SIG-M5 (cell line): ENCODE results near the gene GPR146.

Experiments used
- DNase-seq: peaks from one replicate; lab custom pipeline; 2025; lab: John Stamatoyannopoulos, UW

Gene GPR146

DNA sequence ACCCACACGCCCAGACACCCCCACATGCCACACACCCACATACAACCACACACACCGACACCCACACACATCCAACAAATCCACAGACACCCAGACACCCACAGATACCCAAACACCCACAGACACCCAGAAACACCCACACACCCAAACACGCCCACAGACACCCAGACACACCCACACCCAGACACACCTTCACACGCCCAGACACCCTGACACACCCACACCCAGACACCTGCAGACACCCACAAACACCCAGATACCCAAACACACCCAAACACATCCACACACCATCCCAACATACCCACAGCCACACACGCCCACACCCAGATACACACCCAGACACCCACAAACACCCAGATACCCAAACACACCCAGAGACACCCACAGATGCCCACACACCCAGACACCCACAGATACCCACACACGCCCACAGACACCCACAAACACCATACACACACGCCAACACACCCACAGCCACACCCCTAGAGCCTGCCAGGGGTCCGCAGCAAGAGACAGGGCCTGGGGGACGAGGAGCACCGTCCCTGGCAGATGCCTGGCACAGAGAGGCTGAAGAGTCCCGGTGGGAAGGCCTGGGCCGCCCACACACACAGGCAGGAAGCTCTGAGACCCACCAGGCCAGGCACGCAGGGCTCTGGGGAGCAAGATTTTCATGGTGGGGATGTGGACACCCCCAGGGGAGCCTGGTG is 32.9 kb upstream of the GPR146 start:
- DNase-seq: no peak

DNA sequence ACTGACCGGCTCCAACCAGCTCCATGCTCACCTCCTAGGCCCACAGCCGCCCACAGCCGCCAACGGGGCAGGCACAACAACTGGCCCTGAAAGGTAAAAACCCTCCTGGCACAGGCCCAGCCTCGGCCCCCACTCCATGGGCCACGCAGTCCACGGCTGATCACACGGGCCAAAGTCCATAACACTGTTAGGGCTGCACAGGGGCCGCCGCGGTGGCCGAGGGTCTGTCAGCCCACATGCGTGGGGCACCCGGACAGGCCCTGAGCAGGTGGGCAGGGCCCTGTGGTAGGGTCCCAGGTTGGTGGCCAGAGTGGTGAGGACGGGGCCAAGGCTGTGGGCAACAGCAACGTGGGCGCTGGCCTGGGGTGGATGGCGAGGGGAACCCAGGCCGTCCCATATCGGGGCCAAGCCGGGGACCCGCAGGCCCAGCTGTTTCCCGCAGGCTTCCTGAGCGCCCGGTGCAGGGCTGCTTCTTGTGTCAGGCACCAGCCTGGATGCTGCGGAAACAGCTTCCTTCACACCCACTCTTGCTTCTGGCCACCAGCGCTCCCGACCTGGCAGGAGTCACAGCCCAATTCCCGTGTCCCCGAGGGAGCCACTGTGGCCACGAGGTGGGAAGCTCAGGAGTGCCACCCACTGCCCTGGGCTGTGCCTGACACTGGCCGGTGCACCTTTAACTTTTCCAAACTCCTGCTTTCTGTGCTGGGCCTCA is 32.2 kb upstream of the GPR146 start:
- no peak for DNase-seq

DNA sequence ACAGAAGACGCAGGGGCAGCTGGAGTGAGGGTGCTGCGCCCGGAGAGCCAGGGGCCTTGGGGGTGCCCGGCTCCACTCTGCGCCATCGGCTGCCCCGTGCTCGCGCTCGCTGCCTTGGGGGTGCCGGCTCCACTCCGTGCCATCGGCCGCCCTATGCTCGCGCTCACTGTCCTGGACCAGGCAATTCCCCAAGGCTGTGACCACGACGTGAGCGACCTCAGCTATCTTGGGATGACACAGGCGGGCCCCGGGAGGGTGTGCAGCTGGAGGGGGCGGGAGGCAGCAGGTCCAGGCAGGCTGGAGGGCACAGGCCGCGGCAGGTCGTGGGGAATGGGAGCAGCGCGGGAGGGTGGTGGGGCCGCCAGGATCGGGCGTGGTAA is 31.6 kb upstream of the GPR146 start:
- no peak for DNase-seq

DNA sequence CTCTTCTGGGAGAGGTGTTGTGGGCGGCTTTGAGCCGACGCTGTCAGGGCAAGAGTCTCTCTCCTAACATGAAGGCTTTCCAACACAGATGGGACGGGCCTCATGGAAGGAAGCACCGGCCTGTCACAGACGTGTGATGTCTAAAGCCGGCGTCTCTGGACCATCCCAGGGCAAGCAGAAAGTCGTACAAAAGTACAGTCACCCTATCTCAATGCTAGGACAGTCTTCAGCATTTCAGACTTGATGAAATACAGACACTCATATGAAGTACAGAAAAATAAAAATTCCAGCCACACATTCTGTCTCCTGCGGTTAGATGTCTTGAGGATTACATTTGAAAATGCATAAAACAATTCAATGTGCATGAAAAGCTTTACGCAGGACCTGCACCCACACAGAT is 30.8 kb upstream of the GPR146 start:
- no peak for DNase-seq

DNA sequence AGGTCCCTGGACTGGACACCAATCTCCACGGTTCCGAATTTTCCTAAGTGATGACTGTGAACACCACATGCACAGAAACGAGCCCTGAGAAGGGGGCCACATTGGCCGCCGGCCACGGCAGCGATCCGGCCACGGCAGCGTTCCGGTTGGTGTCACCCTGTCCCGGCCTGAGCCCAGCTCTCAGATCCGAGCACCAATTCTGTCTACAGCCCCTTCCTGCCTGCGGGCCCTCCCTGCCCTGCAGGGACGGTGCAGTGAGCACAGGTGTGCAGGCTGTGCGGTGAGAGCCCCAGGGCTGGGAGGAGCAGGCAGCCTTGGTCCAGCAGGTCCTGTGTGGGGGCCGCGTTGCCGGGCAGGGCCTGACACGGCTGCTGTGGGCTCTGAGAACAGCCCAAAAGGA is 29.7 kb upstream of the GPR146 start:
- DNase-seq: no peak

DNA sequence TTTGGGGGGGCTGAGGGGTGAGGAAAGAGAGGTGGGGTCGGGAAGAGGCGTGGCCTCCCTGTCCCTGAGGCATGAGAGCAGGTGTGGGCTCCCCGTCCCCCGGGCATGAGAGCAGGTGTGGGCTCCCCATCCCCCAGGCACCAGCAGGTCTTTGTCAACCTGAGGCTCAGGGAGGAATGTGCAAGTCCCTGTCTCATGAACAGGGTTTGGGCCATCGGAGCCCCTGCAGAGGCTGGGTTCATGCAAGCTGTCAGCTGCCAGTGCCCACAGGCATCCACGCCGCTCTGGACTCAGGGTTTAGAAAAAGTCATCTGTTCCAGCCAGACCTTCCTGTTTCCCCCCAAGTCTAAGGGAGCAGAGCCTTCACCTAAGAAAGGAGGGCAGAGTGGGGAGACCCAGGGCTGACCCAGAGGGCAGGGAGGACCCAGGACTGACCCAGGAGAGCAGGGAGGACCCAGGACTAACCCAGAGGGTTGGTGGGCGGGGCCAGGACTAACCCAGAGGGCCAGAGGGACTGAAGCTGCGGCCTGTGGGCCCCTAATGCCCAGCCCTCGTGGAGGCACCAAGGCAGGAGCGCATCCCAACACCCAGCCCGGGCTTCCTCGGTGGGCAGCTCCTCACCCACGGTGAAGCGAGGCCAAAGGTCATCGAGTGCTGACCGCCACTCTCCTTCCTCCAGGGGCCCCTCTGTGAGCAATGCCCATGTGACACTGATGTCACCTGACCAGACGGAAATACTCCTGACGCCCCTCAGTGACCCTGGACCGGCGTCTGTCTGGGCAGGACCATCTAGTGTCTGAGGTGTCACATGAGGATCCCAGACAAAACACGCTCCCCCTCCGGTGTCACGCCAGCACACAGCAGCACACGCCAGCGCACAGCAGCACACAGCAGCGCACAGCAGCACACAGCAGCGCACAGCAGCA is 28.9 kb upstream of the GPR146 start:
- no peak for DNase-seq

DNA sequence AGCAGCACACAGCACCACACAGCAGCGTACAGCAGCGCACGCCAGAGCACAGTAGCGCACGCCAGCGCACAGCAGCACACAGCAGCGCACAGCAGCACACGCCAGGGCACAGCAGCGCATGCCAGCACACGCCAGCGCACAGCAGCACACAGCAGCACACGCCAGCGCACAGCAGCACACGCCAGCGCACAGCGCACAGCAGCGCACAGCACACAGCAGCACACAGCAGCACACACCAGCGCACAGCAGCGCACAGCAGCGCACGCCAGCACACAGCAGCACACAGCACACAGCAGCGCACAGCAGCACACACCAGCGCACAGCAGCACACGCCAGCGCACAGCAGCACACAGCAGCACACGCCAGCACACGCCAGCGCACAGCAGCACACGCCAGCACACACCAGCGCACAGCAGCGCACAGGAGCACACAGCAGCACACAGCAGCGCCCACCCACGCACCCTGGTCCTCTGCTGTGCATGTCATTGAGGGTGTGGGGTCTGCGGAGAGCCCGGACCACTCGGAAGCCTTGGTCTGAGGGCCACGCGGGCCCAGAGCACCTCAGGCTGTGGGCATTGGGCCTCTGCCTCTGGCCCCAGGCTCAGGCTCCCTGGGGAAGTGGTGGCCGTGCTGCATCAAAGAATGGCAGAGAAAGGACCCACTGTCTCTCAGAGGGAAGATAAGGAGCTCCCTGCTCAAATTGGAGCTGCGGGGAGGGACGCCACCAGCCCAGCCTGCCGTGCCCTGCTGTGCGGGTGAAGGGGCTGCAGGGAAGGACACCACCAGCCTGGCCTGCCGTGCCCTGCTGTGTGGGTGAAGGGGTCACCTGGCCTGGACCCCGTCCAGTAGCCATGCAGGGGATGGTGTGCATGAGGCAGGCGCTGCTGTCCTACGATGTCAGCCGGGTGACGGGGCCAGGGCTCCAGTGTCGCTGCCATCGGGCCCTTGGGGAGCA is 27.5 kb upstream of the GPR146 start:
- no peak for DNase-seq

DNA sequence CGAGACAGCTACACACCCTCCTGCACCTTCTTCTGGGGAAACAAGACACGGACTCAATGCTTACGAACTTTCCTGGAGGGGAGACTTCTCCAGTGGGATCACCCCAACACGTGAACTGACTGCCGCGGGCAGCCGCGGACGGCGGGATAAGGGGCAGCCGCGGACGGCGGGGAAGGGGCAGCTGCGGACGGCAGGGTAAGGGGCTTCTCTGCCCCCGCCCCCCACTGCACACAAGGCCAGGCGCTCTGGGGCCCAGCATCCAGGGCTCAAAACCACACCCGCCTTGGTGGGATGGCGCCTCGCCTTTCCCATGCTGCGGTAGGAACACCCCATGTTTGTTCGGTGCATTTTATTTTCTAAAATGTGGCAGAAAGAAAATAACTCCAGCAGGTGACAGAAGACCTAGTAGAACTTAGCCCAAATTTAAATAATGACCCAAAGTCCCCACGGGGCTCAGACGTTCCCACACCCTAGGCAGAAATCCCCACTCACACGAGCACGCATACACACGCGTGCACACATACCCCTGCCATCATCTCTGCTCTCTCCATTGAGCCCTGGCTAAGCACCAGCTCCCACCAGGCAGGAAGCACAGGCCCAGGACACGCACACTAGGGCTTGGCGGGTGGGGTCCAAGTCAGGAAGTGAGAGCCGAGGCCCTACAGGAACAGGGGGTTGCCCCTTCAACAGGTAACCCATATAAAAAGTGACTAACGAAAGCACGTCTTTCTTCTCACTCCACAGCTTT is 26.6 kb upstream of the GPR146 start:
- no peak for DNase-seq

DNA sequence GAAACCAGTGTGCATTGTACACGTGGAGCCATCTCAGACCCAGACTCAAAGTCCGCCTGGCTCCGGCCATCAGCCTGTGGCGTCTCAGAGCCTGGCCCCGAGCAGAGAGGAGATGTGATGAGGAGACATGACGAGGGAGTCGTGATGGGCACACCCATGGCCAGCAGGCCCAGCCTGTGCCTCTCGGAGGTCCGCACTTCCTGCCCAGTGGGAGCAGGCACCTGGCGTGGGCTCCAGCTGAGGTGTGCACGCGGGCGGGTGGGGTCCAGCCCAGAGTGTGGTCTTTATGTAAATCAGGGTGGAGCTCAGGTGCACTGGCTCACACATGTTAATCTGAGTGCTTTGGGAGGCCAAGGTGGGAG is 26.0 kb upstream of the GPR146 start:
- DNase-seq: no peak

DNA sequence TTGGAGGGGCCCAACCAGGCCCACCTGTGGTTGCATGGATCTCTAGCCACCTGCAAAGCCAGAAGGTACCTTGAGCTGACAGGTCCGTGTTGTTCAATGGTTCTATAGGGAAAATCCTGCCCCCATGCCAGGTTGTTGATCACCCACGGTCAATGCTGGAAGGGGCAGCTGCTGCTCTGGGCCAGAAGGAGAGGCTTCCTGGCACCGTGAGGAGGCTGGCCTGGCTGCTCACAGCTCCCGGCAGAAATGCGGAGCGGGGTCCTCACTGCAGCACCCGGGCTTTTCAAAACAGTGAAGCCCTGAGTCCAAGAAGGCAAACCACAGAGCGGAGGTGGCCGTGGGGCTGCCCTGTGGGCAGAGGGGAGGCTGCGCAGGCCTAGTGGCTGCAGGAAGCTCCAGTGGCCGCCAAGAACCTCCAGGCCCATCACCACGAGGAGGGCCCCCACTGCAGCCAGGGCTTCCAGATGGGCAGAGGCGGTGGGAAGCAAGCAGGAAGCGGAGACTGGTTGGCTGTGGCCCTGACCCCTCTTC is 25.0 kb upstream of the GPR146 start:
- DNase-seq: no peak

DNA sequence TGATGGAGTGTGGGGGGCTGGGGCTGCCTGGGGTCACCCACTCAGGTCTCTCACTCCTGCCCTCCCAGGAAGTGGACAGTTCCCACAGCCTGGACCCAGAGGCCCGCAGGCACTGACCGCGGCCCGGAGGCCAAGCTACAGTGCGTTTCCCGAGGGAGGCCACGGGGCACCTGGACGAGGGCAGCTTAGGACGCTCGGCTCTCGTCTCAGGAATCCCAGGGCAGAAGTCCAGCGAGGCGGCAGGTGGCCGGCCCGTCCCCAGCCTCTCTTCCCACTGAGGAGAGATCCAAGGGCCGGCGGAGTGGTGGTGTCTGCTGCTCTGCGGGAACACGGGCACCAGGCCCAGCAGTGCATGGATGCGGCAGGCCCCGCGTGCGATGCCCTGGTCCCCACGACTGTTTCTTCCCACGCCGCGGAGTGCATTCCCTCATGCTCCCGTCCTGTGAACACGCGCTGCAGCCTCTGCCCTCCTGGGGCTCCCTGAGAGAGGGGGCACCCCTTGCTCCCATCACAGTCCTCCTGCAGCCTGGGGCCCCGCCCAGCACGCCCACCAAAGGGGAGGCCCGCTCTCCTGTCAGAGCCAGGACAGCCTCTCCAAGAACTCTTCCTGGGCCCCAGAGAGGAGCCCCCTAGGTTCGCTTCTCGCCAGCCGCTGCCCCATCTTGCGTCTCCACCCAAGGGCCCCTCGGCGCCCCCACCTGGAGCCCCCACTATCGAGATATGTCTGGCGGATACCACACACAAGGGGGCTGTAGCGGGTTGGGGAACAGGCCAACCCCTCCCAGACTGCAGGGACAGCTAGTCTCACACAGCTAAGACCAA is 24.3 kb upstream of the GPR146 start:
- DNase-seq: no peak

DNA sequence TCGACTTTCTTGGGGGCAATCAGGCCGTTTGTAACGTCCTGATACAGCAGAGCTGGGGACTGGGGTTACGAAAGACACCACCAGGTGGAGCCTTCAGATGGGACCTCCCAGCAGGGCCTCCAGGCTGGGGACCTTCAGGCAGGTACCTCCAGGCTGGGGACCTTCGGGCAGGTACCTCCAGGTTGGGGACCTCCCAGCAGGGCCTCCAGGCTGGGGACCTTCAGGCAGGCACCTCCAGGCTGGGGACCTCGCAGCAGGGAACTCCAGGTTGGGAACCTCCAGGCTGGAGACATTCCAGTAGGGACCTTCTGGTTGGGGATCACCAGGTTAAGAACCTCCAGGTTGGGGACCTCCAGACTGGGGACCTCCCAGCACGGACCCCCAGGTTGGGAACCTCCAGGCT is 23.5 kb upstream of the GPR146 start:
- no peak for DNase-seq

DNA sequence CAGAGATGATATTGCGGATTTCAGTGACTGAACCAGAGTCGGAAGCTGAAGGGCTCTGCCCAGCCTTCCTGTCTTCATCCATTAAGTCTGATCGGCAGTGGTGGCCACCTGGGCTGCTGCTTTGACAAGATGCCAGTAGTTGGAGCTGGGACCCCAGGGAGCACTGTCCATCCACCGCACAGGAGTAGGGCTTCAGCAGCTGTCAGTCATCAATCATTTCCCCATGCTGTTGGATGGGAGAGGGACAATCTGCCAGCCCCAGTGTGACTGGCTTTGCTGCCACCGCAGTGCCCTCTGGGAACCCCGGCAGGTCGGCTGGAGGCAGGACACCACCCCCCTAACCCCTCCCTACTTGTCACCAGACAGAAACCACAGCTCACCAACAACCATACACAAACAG is 23.0 kb upstream of the GPR146 start:
- DNase-seq: no peak

DNA sequence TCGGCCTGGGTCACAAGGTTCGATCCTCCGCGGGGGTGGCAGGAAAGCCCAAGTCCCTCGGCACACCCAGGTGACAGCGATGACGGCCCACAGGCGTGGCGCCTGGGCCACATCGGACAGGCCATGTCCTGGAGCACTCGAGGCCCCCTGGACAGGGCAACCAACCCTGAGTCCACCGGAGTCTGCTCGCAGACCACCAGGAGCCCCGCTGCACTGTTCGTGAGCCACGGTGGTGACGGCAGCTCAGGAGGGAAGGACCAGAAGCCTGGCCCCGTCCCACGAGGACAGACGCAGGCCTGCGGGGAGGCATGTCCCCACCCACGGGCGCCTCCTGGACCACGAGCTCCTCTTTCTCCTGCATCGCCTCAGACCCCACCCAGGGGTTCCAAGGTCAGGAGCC is 22.4 kb upstream of the GPR146 start:
- DNase-seq: no peak

DNA sequence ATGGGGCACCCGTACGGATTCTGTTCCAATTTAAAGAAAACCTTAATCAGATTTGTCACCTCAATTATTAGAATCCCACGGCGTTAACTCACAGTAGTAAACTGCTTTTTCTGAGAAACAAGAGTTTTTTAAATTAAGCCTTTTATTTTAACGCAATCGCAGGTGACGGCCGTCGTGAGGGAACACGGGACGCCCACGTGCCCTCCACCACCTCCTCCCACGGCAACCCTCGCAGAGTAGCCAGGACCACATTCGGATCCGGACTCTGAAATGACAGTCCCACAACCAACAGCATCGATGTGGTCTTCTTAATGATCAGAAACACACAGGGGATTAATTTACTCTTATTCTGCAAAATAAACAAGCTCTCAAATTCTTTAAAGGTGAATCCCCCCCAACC is 22.0 kb upstream of the GPR146 start:
- no peak for DNase-seq

DNA sequence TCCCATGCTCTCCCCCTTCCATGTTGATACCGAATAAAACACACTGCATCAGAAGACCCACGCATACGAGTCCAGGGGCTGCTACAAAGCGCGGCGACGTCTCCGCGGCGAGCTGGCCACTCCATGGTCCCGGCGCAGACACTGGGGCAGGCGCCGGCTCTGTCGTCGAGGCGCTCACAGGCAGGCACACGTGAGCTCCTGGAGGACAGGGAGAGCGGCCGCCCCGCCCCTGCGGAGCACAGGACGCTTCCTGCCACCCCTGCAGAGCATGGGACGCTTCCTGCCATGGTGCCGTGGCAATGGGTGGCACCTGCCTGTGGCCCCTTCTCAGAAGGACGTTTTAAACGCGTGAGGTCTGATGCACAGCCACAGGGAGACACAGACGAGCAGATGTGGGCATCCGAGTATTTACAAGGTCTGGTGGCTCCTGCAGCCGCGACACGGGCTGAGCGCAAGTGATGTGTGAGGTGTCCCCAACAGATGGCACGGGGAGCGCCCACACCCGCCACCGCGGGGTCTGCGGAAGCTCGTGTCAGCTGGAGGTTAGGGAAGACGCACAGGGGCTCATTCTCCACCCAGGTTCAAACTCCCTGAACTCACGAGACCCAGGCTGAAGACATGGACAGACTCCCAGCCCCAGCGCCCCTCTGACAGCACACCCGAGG is 21.4 kb upstream of the GPR146 start:
- no peak for DNase-seq

DNA sequence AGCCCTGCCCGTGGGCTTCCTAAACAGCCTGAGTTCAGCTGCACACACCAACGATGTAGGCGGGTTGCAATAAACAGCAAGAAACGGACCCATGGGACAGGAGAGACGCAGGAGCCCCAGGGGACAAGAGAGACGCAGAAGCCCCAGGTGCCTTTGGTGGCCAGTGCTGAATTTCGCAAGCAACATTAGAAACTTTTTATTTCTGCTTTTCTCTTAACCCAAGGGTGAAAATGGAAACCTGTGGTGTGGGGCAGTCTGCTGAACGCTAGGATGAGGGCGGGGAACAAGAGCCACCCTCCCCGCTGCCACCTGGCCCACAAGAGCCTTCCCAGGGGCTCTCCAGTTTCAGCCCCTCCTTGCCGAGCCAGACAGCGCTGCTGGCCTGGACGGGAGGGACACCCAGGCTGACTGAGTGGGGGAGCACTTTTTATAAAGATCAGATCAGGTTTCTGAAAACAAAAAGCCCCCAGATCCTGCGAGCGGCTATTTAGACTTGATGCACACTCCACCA is 20.0 kb upstream of the GPR146 start:
- no peak for DNase-seq

DNA sequence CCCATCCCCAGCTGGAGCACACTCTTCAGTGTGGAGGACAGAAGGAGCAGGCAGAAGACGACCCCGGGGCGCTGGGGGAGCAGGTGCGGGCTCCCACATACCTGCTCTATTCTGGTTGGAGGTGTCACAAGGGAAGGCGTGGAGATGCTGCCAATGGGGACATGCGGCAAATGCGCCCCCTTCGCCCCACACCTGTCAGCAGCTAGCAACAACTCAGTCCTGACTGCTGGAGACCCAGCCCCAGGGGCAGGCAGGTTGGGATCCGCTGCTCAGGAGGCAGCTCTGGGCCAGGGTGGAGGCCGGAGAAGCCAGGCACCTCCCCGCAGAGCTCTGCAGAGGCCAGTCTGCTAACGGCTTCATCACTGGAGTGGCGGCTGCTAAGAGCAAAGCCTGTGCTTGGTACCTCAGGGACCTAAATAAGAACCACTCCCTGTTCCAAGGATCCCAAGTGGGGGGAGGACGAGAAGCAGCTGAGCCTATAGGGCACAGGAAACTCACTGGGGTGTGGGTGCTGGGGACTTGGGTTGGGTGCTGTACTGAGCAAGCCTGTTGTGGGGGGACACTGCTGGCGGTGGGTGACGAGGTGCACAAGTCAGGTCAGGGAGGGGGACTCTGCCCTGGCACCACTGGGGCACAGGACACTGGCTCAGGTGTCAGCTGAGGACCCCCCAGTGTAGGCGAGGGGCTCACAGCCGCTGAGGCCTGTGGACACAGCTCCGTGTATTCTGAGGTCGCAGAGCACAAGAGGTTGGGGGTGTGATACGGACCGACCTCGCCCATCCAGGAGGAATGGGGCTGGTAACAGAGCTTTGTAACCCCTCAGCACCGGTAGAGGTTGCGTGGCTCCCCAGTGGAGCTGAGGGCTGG is 19.2 kb upstream of the GPR146 start:
- DNase-seq: no peak
